ENCODE measurements around the gene POU6F2. TPM values are rescaled to one million over a fixed set of nuclear protein-coding genes. Genes with fewer than 3 reads are reported as not detected.

Gene POU6F2
- total RNA-seq, 1 experiment from 2014 or later: 2.9 TPM

DNA sequence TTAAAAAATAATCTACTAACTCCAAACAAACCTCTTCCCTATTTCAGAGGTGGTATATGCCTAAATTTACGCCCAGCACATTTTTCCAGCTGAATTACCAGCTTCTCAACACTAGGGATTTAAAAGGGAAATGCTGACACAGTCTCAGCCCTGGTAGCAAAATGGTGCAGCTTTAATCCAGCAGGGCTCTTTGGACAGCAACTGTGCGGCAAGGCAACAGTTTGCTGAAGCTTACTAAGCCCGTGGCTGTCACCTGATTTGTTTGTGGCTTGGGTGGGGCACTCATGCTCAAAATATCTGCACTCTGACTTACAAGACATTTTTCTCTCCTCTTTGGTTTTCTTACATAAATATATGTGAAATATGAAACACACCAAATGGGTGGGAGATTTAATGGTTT, 206.7 kb downstream of the POU6F2 start (continued):
- TF ChIP-seq, protein P1, sequence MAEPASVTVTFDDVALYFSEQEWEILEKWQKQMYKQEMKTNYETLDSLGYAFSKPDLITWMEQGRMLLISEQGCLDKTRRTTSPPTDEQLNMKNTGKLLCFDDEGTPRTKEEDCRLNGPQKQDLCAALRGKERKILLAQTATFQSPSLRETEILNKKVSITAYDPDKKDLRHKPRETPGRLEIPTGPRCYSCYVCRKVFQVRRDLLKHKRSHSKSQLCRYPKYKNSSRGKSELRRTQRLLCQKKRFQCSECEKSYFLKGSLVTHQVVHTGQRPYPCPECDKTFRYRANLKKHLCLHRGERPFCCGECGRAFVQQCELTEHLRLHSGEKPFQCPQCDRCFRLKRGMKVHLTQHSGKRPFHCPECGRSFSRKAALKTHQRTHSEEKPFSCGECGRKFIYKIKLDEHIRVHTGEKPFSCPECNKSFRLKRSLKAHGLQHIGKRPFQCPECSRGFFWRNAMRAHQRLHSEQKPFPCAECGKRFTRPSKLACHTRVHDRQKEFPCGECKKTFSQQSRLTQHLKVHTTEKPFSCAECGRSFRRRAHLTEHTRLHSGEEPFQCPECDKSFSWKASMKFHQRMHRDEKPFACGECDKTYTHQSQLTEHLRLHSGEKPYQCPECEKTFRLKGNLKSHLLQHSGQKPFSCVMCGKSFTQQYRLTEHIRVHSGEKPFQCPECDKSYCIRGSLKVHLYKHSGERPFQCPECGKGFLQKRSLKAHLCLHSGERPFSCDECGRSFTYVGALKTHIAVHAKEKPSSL (CRISPR knock-in tag; conservative IDR thresholded peaks at IDR 0.05): no peak
- no peak for TF ChIP-seq GABPB1 (CRISPR knock-in tag; IDR thresholded peaks at IDR 0.05)
- TF ChIP-seq GTF2I (CRISPR knock-in tag; conservative IDR thresholded peaks at IDR 0.05): no peak

DNA sequence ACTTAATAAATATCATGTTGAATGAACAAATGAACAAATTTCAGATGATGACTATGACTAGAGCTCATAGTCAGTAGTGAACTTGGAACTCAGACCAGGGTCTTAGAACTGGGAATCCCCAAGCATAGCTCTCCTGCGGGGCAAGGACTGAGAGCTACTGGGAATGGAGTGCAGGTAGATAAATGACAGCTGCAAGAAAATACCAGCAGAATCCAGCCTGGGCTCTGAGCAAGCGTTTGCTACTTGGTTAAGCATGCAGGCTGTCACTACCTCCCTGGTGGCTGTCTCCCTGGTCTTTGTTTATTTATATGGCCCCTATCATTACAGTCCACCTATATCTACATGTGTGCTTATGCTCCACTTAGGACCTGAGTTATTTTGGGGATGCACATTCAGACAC, 208.4 kb downstream of the POU6F2 start:
- DNase-seq (ENCODE audit: low spot score) (no peak), ATAC-seq (no peak)
- ChIA-PET POLR2A (no interaction called here), CTCF (no interaction called here)
- no peak for TF ChIP-seq CREB1 (CRISPR knock-in tag; IDR thresholded peaks at IDR 0.05)
- TF ChIP-seq, protein P2, sequence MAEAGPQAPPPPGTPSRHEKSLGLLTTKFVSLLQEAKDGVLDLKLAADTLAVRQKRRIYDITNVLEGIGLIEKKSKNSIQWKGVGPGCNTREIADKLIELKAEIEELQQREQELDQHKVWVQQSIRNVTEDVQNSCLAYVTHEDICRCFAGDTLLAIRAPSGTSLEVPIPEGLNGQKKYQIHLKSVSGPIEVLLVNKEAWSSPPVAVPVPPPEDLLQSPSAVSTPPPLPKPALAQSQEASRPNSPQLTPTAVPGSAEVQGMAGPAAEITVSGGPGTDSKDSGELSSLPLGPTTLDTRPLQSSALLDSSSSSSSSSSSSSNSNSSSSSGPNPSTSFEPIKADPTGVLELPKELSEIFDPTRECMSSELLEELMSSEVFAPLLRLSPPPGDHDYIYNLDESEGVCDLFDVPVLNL (CRISPR knock-in tag; IDR thresholded peaks at IDR 0.05; ENCODE audit: borderline replicate concordance, low read depth): no peak
- no peak for TF ChIP-seq FOXP1 (CRISPR knock-in tag; IDR thresholded peaks at IDR 0.05; ENCODE audit: borderline replicate concordance)
- TF ChIP-seq FOXK1 (CRISPR knock-in tag; IDR thresholded peaks at IDR 0.05): no peak
- no peak overlapping the region for H3K27ac Mint-ChIP-seq
- no peaks in the 10 kb centered on the region for H3K9me3 Mint-ChIP-seq
- peaks cover 5% of the 10 kb centered on the region; the same call in 1 of the 2 replicates for H3K4me1 Mint-ChIP-seq
- H3K36me3 Mint-ChIP-seq: no peaks in the 10 kb centered on the region; the same call in 1 of the 2 replicates
- H3K4me3 Mint-ChIP-seq: no peak overlapping the region
- H3K27me3 Mint-ChIP-seq (ENCODE audit: low read depth): no peaks in the 10 kb centered on the region

DNA sequence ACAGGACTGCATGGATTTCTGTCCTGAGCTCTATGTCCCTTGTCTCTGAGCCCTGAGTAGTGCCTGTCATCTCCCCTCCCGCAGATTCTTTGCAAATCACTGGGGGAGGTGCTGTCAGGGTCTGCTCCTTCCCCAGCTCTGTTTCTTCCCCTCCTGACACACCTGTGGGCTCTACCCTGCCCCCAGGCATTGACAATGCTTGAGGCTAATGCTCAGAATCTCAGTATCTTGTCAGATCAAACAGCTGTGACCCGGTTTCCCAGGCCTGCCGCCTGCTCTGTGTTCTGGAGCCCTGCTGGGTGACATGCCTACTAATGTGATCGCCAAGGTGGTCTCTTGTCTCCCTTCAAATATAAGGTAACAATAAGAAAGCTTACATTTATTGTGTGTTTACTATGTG, 209.0 kb downstream of the POU6F2 start:
- no peaks in the 10 kb centered on the region; the same call in 1 of the 2 replicates for H3K36me3 Mint-ChIP-seq

DNA sequence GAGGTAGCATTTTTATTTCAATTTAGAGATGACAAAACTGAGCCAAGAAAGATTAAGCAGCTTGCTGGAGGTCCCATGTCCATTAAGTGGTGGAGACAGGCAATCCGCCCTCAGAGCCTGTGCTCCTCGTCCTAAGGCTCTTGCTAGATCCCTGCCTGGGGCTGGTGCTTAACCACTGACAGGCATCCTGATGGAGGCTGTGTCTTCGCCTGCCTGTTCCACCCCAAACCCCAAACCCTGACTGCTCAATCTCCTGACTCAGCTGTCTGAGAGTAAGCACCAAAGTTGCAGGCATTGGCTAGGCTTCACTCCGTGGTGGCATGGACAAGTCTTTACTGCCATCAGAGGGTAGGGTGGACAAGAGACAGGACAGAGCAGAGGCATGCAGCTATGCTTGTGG, 209.4 kb downstream of the POU6F2 start:
- Mint-ChIP-seq H3K36me3 (no peaks in the 10 kb centered on the region; the same call in 1 of the 2 replicates), H3K27ac (no peak overlapping the region), H3K4me1 (peaks cover 8% of the 10 kb centered on the region; the same call in 1 of the 2 replicates), H3K9me3 (no peaks in the 10 kb centered on the region), H3K4me3 (no peak overlapping the region), H3K27me3 (ENCODE audit: low read depth) (no peaks in the 10 kb centered on the region)
- ATAC-seq (peak; percentile 41; the same call in 1 of the 2 replicates), DNase-seq (ENCODE audit: low spot score) (no peak)
- CTCF ChIA-PET: interaction anchor here (0.6 kb wide), 1 partner anchor 780 kb away, joined by 3 read pairs; no protein-coding TSS in a partner anchor
- POLR2A ChIA-PET: no interaction called here
- TF ChIP-seq ZNF423 (CRISPR knock-in tag; IDR thresholded peaks at IDR 0.05) (no peak), ZNF263 (CRISPR knock-in tag; IDR thresholded peaks at IDR 0.05; ENCODE audit: low read depth) (no peak), ZNF396 (CRISPR knock-in tag; IDR thresholded peaks at IDR 0.05; ENCODE audit: borderline replicate concordance) (no peak), ELF4 (CRISPR knock-in tag; IDR thresholded peaks at IDR 0.05; ENCODE audit: low read depth) (no peak), GABPB1 (CRISPR knock-in tag; IDR thresholded peaks at IDR 0.05) (no peak), SOX15 (CRISPR knock-in tag; IDR thresholded peaks at IDR 0.05) (no peak)
- TF ChIP-seq, protein P3, sequence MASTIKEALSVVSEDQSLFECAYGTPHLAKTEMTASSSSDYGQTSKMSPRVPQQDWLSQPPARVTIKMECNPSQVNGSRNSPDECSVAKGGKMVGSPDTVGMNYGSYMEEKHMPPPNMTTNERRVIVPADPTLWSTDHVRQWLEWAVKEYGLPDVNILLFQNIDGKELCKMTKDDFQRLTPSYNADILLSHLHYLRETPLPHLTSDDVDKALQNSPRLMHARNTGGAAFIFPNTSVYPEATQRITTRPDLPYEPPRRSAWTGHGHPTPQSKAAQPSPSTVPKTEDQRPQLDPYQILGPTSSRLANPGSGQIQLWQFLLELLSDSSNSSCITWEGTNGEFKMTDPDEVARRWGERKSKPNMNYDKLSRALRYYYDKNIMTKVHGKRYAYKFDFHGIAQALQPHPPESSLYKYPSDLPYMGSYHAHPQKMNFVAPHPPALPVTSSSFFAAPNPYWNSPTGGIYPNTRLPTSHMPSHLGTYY (CRISPR knock-in tag; IDR thresholded peaks at IDR 0.05): no peak
- TF ChIP-seq, protein P4, sequence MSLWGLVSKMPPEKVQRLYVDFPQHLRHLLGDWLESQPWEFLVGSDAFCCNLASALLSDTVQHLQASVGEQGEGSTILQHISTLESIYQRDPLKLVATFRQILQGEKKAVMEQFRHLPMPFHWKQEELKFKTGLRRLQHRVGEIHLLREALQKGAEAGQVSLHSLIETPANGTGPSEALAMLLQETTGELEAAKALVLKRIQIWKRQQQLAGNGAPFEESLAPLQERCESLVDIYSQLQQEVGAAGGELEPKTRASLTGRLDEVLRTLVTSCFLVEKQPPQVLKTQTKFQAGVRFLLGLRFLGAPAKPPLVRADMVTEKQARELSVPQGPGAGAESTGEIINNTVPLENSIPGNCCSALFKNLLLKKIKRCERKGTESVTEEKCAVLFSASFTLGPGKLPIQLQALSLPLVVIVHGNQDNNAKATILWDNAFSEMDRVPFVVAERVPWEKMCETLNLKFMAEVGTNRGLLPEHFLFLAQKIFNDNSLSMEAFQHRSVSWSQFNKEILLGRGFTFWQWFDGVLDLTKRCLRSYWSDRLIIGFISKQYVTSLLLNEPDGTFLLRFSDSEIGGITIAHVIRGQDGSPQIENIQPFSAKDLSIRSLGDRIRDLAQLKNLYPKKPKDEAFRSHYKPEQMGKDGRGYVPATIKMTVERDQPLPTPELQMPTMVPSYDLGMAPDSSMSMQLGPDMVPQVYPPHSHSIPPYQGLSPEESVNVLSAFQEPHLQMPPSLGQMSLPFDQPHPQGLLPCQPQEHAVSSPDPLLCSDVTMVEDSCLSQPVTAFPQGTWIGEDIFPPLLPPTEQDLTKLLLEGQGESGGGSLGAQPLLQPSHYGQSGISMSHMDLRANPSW (CRISPR knock-in tag; conservative IDR thresholded peaks at IDR 0.05; ENCODE audit: low read depth): no peak
- TF ChIP-seq, protein P5, sequence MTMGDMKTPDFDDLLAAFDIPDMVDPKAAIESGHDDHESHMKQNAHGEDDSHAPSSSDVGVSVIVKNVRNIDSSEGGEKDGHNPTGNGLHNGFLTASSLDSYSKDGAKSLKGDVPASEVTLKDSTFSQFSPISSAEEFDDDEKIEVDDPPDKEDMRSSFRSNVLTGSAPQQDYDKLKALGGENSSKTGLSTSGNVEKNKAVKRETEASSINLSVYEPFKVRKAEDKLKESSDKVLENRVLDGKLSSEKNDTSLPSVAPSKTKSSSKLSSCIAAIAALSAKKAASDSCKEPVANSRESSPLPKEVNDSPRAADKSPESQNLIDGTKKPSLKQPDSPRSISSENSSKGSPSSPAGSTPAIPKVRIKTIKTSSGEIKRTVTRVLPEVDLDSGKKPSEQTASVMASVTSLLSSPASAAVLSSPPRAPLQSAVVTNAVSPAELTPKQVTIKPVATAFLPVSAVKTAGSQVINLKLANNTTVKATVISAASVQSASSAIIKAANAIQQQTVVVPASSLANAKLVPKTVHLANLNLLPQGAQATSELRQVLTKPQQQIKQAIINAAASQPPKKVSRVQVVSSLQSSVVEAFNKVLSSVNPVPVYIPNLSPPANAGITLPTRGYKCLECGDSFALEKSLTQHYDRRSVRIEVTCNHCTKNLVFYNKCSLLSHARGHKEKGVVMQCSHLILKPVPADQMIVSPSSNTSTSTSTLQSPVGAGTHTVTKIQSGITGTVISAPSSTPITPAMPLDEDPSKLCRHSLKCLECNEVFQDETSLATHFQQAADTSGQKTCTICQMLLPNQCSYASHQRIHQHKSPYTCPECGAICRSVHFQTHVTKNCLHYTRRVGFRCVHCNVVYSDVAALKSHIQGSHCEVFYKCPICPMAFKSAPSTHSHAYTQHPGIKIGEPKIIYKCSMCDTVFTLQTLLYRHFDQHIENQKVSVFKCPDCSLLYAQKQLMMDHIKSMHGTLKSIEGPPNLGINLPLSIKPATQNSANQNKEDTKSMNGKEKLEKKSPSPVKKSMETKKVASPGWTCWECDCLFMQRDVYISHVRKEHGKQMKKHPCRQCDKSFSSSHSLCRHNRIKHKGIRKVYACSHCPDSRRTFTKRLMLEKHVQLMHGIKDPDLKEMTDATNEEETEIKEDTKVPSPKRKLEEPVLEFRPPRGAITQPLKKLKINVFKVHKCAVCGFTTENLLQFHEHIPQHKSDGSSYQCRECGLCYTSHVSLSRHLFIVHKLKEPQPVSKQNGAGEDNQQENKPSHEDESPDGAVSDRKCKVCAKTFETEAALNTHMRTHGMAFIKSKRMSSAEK (CRISPR knock-in tag; IDR thresholded peaks at IDR 0.05; ENCODE audit: borderline replicate concordance): no peak

More for the DNA sequence above, 209.0 kb downstream of the POU6F2 start:
- Mint-ChIP-seq H3K27ac (no peak overlapping the region), H3K27me3 (ENCODE audit: low read depth) (no peaks in the 10 kb centered on the region), H3K9me3 (no peaks in the 10 kb centered on the region), H3K4me3 (no peak overlapping the region), H3K4me1 (peaks cover 5% of the 10 kb centered on the region; the same call in 1 of the 2 replicates)
- ChIA-PET CTCF (no interaction called here), POLR2A (no interaction called here)
- TF ChIP-seq, protein P6, sequence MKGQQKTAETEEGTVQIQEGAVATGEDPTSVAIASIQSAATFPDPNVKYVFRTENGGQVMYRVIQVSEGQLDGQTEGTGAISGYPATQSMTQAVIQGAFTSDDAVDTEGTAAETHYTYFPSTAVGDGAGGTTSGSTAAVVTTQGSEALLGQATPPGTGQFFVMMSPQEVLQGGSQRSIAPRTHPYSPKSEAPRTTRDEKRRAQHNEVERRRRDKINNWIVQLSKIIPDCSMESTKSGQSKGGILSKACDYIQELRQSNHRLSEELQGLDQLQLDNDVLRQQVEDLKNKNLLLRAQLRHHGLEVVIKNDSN (CRISPR knock-in tag; IDR thresholded peaks at IDR 0.05): no peak
- TF ChIP-seq, protein P7, sequence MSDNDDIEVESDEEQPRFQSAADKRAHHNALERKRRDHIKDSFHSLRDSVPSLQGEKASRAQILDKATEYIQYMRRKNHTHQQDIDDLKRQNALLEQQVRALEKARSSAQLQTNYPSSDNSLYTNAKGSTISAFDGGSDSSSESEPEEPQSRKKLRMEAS (CRISPR knock-in tag; IDR thresholded peaks at IDR 0.05): no peak
- DNase-seq (ENCODE audit: low spot score) (no peak), ATAC-seq (no peak)
